Nephron progenitor cell (in vitro differentiated cells): Measurements from ENCODE around the gene PDGFB.

Experiments
- DNase-seq: peaks from one replicate; pipeline ENCODE4 v3.0.0; 2021
- H3K27ac Mint-ChIP-seq: 2 replicates; pipeline ENCODE4 v1.8.0; 2021; ENCODE audit warnings: mild to moderate bottlenecking, moderate library complexity, mixed read lengths
- H3K27me3 Mint-ChIP-seq: 2 replicates; pipeline ENCODE4 v1.8.0; 2021; ENCODE audit warnings: mild to moderate bottlenecking, low read depth, mixed read lengths; ENCODE audit not compliant: poor library complexity
- H3K36me3 Mint-ChIP-seq: 2 replicates; pipeline ENCODE4 v1.8.0; 2021; ENCODE audit warnings: low read depth, mixed read lengths
- H3K4me1 Mint-ChIP-seq: 2 replicates; pipeline ENCODE4 v1.8.0; 2021; ENCODE audit warnings: mixed read lengths
- H3K4me3 Mint-ChIP-seq: 2 replicates; pipeline ENCODE4 v1.8.0; 2021; ENCODE audit warnings: mild to moderate bottlenecking, moderate library complexity, mixed read lengths
- H3K9me3 Mint-ChIP-seq: 2 replicates; pipeline ENCODE4 v1.8.0; 2021; ENCODE audit warnings: mild to moderate bottlenecking, moderate library complexity, mixed read lengths
- TF ChIP-seq, protein P1 (sequence below): fragments of 200-600 bp; sonication (generic); IDR thresholded peaks from 2 replicates; pipeline ENCODE4 v1.5.0; 2021; ENCODE audit warnings: antibody characterized with exemption

Gene PDGFB

GRCh38 chr22:39214383-39215069 is 30.3 kb downstream of the PDGFB start:
- Mint-ChIP-seq H3K9me3 (peaks cover 18% of the 10 kb centered on the region), H3K27ac (no peak overlapping the region), H3K4me3 (no peak overlapping the region), H3K4me1 (peaks cover 13% of the 10 kb centered on the region), H3K36me3 (no peaks in the 10 kb centered on the region), H3K27me3 (peaks cover 21% of the 10 kb centered on the region)
- no peak for DNase-seq
- TF ChIP-seq, protein P1, sequence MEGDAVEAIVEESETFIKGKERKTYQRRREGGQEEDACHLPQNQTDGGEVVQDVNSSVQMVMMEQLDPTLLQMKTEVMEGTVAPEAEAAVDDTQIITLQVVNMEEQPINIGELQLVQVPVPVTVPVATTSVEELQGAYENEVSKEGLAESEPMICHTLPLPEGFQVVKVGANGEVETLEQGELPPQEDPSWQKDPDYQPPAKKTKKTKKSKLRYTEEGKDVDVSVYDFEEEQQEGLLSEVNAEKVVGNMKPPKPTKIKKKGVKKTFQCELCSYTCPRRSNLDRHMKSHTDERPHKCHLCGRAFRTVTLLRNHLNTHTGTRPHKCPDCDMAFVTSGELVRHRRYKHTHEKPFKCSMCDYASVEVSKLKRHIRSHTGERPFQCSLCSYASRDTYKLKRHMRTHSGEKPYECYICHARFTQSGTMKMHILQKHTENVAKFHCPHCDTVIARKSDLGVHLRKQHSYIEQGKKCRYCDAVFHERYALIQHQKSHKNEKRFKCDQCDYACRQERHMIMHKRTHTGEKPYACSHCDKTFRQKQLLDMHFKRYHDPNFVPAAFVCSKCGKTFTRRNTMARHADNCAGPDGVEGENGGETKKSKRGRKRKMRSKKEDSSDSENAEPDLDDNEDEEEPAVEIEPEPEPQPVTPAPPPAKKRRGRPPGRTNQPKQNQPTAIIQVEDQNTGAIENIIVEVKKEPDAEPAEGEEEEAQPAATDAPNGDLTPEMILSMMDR, result no peak

DNA sequence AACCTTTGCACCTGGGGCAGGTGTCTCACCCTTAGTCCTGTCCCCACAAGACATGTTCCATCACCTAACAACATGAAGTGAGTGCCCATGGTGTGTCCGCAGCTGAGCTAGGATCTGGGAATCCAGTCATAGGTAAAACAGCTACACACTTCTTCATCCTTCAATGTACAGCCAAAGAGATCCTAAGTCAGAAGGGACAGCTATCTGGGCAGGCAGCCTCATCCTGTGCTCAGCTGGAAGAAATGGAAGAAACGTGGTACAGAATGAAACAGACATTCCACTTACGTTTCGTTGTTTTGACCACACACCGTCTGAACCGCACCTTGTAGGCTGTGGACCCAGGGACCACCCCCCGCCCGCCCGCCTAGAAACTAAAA is 30.8 kb downstream of the PDGFB start:
- no peak overlapping the region for H3K4me3 Mint-ChIP-seq
- H3K9me3 Mint-ChIP-seq, result peaks cover 15% of the 10 kb centered on the region
- no peak for DNase-seq
- peaks cover 8% of the 10 kb centered on the region for H3K4me1 Mint-ChIP-seq
- no peaks in the 10 kb centered on the region for H3K36me3 Mint-ChIP-seq
- peaks cover 21% of the 10 kb centered on the region for H3K27me3 Mint-ChIP-seq
- H3K27ac Mint-ChIP-seq, result no peak overlapping the region
- TF ChIP-seq, protein P1, result no peak

DNA sequence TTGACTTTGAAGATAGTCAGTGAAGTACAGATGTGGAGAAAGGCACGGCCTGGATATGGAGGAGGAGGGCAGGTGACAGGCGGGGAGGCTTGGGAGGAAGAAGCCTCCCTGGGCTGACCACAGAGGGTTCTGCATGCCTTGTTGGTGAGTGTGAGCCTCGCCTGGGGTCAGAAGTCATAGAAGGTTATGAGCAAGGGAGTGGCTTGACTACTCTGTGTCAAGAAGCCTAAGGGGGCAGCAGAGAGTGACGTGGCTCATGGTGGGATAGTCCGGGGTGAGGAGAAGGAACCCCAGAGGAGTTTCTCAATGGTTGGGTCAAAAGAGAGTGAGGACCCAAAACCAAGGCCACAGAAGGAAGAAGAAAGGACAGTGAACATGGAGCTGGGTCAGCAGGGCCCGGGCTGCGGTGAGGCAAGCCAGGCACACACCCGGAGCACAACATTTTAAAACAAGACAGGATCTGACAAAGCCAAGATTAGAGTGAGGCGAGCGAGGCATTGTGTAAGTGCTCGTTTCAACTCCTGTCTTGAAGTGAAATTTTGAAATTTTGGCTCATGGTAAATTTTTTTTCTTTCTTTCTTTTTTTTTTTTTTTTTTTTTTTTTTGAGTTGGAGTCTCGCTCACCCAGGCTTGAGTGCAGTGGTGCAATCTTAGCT is 31.9 kb downstream of the PDGFB start:
- Mint-ChIP-seq H3K36me3 (no peaks in the 10 kb centered on the region), H3K27me3 (peaks cover 25% of the 10 kb centered on the region), H3K4me3 (no peak overlapping the region), H3K4me1 (peaks cover 9% of the 10 kb centered on the region), H3K27ac (no peak overlapping the region), H3K9me3 (peaks cover 12% of the 10 kb centered on the region)
- TF ChIP-seq, protein P1, result no peak
- DNase-seq, result no peak

DNA sequence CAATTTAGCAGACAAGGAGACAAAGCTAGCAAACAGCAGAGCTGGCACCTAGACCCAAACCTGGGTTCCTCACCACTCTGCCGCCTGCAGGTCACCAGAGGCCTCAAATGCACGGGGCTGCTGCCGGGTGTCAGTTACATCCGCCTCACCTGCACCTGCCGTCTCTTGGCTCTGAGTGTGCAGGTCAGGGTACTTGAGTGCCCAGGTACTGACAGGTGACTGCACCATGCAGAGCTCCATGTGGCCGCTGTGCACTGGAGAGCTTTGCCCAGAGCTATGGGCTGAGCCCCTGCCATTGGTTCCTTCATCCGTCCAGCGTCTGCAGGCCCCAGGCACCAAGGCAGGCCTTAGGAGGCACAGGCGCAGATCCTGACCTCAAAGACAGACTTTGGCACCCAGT is 35.0 kb downstream of the PDGFB start:
- no peaks in the 10 kb centered on the region for H3K36me3 Mint-ChIP-seq
- TF ChIP-seq, protein P1, result no peak
- no peak overlapping the region for H3K27ac Mint-ChIP-seq
- H3K27me3 Mint-ChIP-seq, result peaks cover 22% of the 10 kb centered on the region
- peaks cover 24% of the 10 kb centered on the region for H3K4me1 Mint-ChIP-seq
- H3K4me3 Mint-ChIP-seq, result no peak overlapping the region
- DNase-seq, result no peak
- no peaks in the 10 kb centered on the region for H3K9me3 Mint-ChIP-seq

GRCh38 chr22:39208013-39208680 is 36.6 kb downstream of the PDGFB start:
- DNase-seq, result no peak
- H3K36me3 Mint-ChIP-seq, result no peaks in the 10 kb centered on the region
- H3K27ac Mint-ChIP-seq, result no peak overlapping the region
- TF ChIP-seq, protein P1, result no peak
- no peaks in the 10 kb centered on the region for H3K9me3 Mint-ChIP-seq
- H3K4me1 Mint-ChIP-seq, result peaks cover 29% of the 10 kb centered on the region
- H3K27me3 Mint-ChIP-seq, result peaks cover 17% of the 10 kb centered on the region
- H3K4me3 Mint-ChIP-seq, result no peak overlapping the region
